Stimulated activated CD8-positive, alpha-beta memory T cell treated with anti-CD3 and anti-CD28 coated beads, Interleukin-12 subunit alpha, Interleukin-12 subunit beta, amount 100 ng/mL, for 24 hours (primary cell): Measurements from ENCODE around the gene TARDBP.
"Not testable (repeated sequence)": the region's sequence is repeated elsewhere in the genome, so short reads cannot be mapped to it uniquely, and the experiment has no call there.

Experiments
- DNase-seq: peaks from one replicate; pipeline ENCODE4 v3.0.0-alpha.2; 2020; ENCODE audit errors: extremely low read depth

TARDBP gene

DNA sequence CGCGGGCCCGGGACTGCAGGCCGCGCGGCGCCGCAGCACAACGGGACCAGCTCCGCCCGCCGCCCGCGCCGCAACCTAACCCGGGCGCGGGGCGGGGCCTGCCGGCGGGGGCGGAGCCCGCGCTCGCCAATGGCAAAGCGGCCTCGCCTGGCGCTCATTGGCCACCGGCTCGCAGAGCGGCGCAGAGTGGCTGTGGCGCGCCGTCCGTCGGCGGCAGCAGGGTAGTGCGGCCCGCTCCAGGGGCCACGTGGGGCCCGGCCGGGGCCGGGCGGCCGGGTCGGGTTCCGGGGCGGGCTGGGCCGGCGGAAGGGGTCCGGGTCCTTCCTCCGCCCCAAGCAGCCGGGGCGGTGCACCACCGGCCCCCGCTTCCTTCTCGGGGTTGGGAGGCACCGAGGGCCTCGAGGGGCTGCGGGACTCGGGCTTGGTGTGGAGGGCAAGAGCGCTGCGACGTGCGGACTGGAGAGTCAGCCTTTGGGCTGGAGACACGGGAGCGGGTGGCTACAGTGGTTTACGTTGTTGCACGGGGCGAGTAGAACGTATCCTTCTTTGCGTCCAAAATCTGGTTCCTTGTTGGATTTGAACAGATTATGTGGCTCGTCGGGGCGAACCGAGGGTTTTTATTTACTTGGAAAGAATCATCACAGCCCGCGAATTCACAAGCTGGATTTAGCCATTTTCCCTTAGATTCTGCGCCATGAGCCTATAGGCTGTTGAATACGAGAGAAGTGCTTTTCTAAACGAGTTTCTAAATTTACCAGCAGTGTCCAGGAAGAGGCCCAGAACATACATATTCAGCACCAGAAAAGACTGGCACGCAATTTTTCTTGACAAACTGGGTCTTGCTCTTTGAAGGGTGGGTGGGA, 47.7 kb downstream of the TARDBP start, which contains the start of gene SRM:
Gene SRM, minus strand, starts transcription at position 51 of the 863 bp plus-strand sequence. CDS start 75 bp downstream, outside the sequence.
- peak; percentile 75 for DNase-seq

- DNase-seq: no peak
Observed at GRCh38 chr1:11061652-11062365, 49.4 kb downstream of the TARDBP start.

DNA sequence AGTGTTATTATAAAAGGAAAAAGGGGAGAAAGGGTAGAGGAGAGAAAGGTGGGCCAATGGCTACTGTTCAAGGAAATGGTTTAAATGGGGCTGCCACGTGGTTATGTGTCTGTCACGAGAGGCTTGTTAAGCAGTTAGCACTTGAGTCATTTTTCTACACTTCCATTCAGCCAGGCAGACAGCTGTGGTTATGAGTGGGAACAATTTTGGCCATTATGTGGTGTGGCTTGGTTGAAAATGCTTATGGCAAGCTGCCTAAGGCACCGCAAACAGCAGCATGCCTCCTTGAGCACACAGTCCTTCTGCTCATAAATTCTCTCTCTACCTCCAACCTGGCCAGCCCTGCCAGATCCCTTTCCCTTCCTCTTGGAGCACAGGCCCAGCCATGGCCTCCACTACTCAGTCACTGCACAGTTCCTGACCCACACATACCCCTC, 50.5 kb downstream of the TARDBP start:
- no peak for DNase-seq

DNA sequence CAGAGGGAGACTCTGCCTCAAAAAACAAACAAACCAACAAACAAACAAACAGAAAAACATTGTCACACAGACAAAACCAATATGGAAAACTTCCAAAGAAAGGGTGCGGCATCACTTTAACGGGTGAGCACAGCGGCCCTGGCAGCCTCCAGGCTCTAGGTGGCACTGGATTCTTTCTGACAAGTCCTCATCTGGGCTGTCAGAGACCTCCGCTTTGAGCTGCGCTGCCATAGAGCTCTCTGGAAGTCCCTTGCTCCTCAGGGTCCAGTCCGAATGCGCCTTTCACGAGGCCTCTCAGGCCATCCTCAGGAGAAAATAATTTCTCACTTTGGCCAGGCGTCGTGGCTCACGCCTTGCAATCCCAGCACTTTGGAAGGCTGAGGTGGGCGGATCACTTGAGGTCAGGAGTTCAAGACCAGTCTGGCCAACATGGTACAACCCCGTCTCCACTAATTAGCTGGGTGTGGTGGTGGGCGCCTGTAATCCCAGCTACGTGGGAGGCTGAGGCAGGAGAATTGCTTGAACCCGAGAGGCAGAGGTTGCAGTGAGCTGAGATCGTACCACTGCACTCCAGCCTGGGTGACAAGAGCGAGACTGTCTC, 51.6 kb downstream of the TARDBP start:
- DNase-seq: not testable (repeated sequence)

DNA sequence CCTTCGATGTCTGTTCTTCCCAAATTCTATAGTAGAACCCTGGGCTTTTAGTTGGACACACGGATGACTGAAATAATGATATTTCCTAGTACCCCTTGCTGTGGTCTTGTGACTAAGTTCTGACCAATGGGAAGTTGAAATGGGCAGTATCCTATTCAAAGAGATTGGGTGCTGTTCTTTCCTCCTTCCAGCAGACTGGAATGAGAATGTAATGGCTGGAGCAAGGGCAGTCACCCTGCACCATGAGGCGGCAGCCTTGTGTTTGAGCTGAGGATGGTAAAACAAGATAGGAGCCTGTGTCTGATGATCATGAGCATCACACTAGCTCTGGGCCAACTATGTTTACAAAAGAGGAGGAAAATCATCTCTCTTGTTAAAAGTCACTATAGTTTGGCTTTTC, 52.5 kb downstream of the TARDBP start:
- no peak for DNase-seq

DNA sequence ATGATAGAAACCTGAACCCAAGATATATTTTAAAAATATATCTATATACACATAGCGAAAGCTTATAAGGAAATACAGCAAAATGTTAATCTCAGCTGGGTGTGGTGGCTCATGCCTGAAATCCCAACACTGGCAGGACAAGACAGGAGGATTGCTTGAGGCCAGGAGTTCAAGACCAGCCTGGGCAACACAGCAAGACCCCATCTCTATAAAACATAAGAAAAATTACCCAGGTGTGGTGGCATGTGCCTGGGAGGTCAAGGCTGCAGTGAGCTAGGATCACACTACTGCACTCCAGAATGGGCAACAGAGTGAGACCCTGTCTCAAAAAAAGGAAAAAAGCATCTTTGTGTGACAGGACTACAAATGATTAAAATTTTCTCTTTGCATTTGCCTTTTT, 53.3 kb downstream of the TARDBP start:
- DNase-seq: no peak

DNA sequence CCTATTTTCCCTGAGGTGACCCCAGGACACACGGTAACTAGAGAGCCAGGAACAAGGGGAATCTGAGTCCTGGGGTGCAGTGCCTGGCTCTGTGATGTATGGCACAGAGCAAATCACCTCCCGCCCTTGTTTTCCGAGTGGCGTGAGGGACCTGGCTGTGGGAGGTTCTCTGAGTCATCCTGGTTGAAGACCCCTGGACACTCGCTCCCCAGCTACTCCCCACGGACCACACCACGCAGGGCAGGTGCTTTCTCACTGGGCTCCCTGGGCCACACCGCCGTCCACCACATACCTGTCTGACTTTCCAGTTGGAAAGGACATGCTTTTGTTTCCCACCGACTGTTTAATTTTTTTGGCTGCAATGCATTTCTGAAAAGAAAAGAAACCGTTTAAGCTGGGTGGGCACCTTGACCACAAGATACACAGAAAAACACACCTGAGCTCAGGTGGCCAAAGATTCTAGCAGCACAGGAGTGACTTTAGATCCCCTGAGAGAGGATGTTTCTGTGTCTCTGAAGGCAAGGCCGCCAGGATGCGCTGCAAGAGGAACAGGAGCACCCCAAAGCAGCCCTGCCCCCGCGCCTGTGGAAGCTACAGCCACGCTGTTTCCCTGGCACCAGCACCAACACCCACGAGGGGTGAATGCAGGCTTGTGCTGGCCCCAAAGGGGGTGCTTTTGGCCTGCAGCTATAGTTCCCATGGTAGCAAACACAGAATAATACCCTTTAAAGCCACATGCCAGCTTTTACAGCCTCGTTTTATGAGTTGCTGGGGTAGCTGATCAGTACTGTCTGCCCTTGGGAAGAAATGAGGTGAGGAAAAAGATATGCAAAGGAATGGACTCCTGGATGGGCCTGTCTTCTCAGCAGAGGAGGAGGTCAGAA, 55.5 kb downstream of the TARDBP start:
- no peak for DNase-seq

DNA sequence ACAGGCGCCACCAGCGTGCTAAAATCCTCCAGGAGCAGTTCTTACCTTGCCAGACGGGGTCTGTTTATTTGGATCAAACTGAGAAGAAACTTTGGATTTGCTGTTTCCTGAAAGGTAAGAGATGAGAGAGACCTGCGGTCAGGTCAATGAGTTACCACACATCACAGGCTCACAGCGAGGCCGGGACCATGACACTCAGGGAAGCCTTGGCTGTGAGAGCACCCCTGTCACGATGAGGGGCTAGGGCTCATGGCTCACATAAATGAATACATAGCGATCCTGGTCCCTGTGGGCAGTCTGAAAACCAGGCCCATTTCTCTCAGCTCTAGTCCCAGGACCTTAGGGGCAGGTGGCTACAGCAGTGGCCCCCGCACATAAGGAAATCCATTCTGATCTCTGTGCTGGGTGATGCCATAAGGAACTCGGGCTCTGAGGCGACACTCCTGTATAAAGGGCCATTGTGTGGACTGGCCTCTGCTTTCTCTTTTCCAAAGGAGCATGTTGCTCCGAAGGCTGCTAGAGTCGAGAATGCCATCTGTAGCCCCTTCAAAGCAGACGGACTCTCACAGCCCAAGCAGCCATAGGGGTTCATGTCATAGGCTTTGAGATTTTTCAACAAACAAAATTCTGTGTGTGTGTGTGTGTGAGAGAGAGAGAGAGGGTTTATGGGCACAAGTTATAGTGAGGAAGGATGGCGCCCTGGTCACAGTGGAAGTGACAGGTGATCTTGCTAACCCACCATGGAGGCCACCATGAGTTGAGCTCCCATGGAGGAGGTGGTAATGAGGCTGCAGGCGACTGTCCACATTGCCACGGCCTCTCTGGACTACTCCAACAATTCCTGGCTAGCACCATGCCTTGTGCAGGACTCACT, 56.4 kb downstream of the TARDBP start:
- DNase-seq: no peak

DNA sequence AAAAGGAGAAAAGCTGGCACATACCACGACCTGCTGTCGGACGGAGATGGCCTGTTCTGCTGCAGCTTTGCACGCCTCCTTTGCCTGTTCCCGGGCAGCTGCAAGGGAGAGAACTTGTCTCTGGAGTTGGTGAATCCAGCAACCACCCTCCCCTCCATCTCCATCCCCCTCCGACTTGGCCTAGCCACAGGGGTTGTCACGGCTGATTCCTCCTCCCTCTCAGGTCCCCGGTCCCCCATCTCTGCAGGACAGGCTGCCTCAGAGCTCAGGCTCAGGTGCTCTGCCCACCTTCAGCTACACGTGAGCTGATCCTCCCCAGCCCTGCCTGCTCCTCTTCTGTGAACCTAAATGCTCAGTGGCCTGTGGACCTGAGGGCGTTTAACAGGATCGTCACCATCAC, 58.4 kb downstream of the TARDBP start:
- no peak for DNase-seq

DNA sequence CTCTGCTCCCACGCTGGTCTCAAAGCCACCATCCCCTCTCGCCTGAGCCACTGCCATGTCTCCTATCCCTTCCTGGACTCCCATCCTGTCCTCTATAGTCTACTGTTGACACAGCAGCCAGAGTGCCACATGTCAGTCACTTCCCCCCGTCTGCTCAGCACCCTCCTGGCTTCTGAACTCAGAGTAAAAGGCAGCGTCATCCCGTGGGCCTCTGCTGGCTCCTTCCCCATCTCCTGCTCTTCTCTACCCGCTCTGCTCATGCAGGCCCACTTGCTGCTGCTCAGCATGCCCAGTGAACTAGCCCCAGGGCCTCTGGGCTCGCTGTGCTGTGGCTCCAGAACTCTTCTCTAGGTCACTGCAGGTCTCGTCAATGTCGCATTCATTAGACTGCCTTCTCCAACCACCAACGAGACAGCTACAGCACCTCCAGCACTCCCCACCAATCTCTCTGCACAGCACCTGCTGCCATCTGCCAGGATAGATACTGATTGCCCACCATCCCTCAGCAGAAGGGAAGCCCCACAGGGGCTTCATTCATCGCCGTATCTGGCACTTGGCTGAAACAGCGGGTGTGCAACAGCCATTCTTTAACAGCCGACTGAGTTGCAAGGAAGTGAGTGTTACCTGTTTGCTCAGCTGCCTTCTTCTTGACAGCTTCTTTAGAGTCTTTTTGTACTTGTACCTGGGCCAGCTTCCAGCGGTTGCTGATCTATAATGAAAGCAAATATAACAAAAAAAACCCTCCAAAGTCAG, 59.2 kb downstream of the TARDBP start:
- no peak for DNase-seq

GRCh38 chr1:11072216-11072917, 59.9 kb downstream of the TARDBP start:
- no peak for DNase-seq

GRCh38 chr1:11073398-11073797, 60.9 kb downstream of the TARDBP start:
- DNase-seq: not testable (repeated sequence)
